GM23338 (cell line): Measurements from ENCODE around the gene LPAR1. TPM values are rescaled to one million over a fixed set of nuclear protein-coding genes. Genes with fewer than 3 reads are reported as not detected.

ENCODE experiments used
- ATAC-seq: fragments of 200-7000 bp; cut with Tn5 transposase; 3 replicates; pipeline ENCODE4 v1.9.1; 2020
- DNase-seq: peaks from one replicate; pipeline ENCODE4 v3.0.0-alpha.2; 2015; ENCODE audit warnings: low spot score
- H2AFZ ChIP-seq: fragments of 200-600 bp; sonication (generic); 2 replicates; pipeline ENCODE4 v1.8.0; 2016; ENCODE audit warnings: antibody characterized with exemption, mild to moderate bottlenecking, moderate library complexity
- H3F3A ChIP-seq: fragments of 200-600 bp; sonication (generic); replicated peaks from 2 replicates; pipeline ENCODE4 v1.8.0; 2017; ENCODE audit warnings: antibody characterized with exemption, mixed run types, low read depth
- H3K27ac ChIP-seq: fragments of 200-600 bp; sonication (generic); 2 replicates; pipeline ENCODE4 v1.6.1; 2016; ENCODE audit warnings: low read depth
- H3K27me3 ChIP-seq: fragments of 200-600 bp; sonication (generic); 2 replicates; pipeline ENCODE4 v1.8.0; 2016; ENCODE audit warnings: mild to moderate bottlenecking, mixed run types, moderate library complexity; ENCODE audit not compliant: insufficient read depth
- H3K36me3 ChIP-seq: fragments of 200-600 bp; sonication (generic); 2 replicates; pipeline ENCODE4 v1.8.0; 2016; ENCODE audit warnings: mild to moderate bottlenecking; ENCODE audit not compliant: insufficient read depth
- H3K4me1 ChIP-seq: fragments of 200-600 bp; sonication (generic); 2 replicates; pipeline ENCODE4 v1.8.0; 2016; ENCODE audit warnings: mild to moderate bottlenecking, moderate library complexity; ENCODE audit not compliant: insufficient read depth
- H3K4me2 ChIP-seq: fragments of 200-600 bp; sonication (generic); 2 replicates; pipeline ENCODE4 v1.7.1; 2017; ENCODE audit warnings: mixed run types
- H3K4me3 ChIP-seq: fragments of 200-600 bp; sonication (generic); 2 replicates; pipeline ENCODE4 v1.6.1; 2016; ENCODE audit warnings: mixed run types
- H3K79me2 ChIP-seq: fragments of 200-600 bp; sonication (generic); replicated peaks from 2 replicates; pipeline ENCODE4 v1.8.0; 2017; ENCODE audit warnings: mild to moderate bottlenecking; ENCODE audit not compliant: insufficient read depth
- H3K9me2 ChIP-seq: fragments of 200-600 bp; sonication (generic); 2 replicates; pipeline ENCODE4 v1.8.0; 2017; ENCODE audit not compliant: insufficient read depth
- H4K20me1 ChIP-seq: fragments of 200-600 bp; sonication (generic); replicated peaks from 2 replicates; pipeline ENCODE4 v1.8.0; 2017; ENCODE audit warnings: mild to moderate bottlenecking; ENCODE audit not compliant: insufficient read depth
- H3K27ac Mint-ChIP-seq: 2 replicates; pipeline ENCODE4 v1.8.0; 2020; ENCODE audit warnings: inconsistent platforms, mild to moderate bottlenecking, moderate library complexity, mixed read lengths
- H3K27me3 Mint-ChIP-seq: 3 replicates; pipeline ENCODE4 v1.8.0; 2022; ENCODE audit warnings: low read depth, mild to moderate bottlenecking, moderate library complexity, mixed read lengths, inconsistent platforms; ENCODE audit not compliant: insufficient read depth, poor library complexity
- H3K36me3 Mint-ChIP-seq: 3 replicates; pipeline ENCODE4 v1.8.0; 2021; ENCODE audit warnings: low read depth, mild to moderate bottlenecking, inconsistent platforms, moderate library complexity, mixed read lengths
- H3K4me1 Mint-ChIP-seq: 3 replicates; pipeline ENCODE4 v1.8.0; 2020; ENCODE audit warnings: mild to moderate bottlenecking, inconsistent platforms, mixed read lengths
- H3K4me3 Mint-ChIP-seq: 3 replicates; pipeline ENCODE4 v1.8.0; 2021; ENCODE audit warnings: moderate library complexity, mild to moderate bottlenecking, inconsistent platforms, mixed read lengths
- H3K9me3 Mint-ChIP-seq: 3 replicates; pipeline ENCODE4 v1.8.0; 2020; ENCODE audit warnings: moderate library complexity, mild to moderate bottlenecking, inconsistent platforms, mixed read lengths
- CREB1 ChIP-seq: fragments of 250-450 bp; sonication (Bioruptor Pico); IDR thresholded peaks from 2 replicates; pipeline ENCODE4 v1.5.0; 2020; ENCODE audit warnings: low read depth, mild to moderate bottlenecking, moderate library complexity
- EZH2 ChIP-seq: fragments of 200-600 bp; sonication (generic); IDR thresholded peaks from one replicate; pipeline ENCODE4 v1.8.0; 2017; ENCODE audit warnings: antibody characterized with exemption, mild to moderate bottlenecking, low read depth; ENCODE audit not compliant: unreplicated experiment
- EZH2phosphoT487 ChIP-seq: fragments of 200-600 bp; sonication (generic); IDR thresholded peaks from one replicate; pipeline ENCODE4 v1.8.1; 2018; ENCODE audit warnings: antibody characterized with exemption; ENCODE audit not compliant: unreplicated experiment
- JUNB ChIP-seq: IDR thresholded peaks from one replicate; pipeline ENCODE4 v1.6.1; 2016; ENCODE audit warnings: antibody characterized with exemption; ENCODE audit not compliant: unreplicated experiment
- POLR2AphosphoS5 ChIP-seq: IDR thresholded peaks from 2 replicates; pipeline ENCODE4 v1.6.1; 2016; ENCODE audit warnings: antibody characterized with exemption, low read depth
- STAT1 ChIP-seq: IDR thresholded peaks from one replicate; pipeline ENCODE4 v1.6.1; 2016; ENCODE audit warnings: antibody characterized with exemption; ENCODE audit not compliant: unreplicated experiment
- ZNF331 ChIP-seq: fragments of 250-450 bp; sonication (Bioruptor Pico); IDR thresholded peaks from 2 replicates; pipeline ENCODE4 v1.5.0; 2020; ENCODE audit warnings: low read depth, mild to moderate bottlenecking, moderate library complexity
- polyA plus RNA-seq: library from polyadenylated mRNA; unstranded; fragments of >200 nt; fragmentation: Nextera tagmentation; extraction: Ambion mirVana; gene quantifications from 2 replicates; pipeline ENCODE4 v1.2.1, GENCODE V29; 2016
- total RNA-seq: library from RNA; depleted of rRNA; stranded (reverse); fragments of >200 nt; shearing (Covaris generic); gene quantifications from 2 replicates; pipeline ENCODE4 v1.2.3, GENCODE V29; 2014
- TF ChIP-seq, protein P1 (sequence below): IDR thresholded peaks from one replicate; pipeline ENCODE4 v1.6.1; 2018; ENCODE audit warnings: antibody characterized with exemption; ENCODE audit not compliant: unreplicated experiment

LPAR1 gene
- total and polyA plus RNA-seq, 2 experiments from 2014 or later = 1.0 to 3.8 TPM

DNA sequence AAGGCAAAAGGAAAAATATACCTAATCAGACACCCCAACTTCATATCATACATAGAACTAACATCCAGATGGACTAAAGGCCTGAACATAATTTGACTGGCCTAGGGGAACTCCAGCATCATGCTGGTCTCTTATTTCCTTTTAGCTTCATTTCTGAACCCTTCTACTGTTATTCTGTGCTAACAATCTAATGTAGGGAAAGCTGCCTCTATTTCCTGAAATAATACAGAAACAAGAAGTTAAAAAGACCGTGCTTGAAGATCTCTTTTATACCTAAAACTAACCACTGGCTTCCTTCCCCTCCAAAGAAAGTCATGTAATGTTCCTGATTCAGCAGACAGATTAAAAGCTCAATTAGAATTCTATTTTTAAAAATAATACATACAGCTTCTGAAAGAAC is 36.7 kb downstream of the LPAR1 start (continued):
- TF ChIP-seq CREB1 (CRISPR knock-in tag) (no peak), JUNB (no peak), ZNF331 (CRISPR knock-in tag) (no peak), EZH2phosphoT487 (no peak)

DNA sequence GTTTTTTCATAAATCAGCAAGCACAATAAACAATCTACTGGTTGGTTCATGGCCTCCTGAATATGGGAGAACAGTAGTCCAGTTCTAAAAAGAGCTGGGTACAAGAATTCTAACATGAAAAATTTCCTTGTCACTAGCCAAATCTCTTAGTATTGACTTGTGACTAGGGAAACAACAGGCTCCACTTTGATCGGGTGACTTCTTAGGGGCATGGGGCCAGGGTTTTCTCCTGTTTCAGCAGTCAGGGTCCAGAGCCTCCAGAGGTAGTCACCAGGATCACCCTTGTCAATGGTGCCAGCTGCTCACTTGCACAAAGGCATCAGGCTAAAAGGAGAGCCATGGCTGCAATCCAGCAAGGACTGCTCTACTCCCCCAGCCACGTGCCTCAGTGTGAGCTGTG is 38.1 kb downstream of the LPAR1 start:
- no peak for DNase-seq
- no peak overlapping the region for H3K27ac Mint-ChIP-seq
- H3K4me1 ChIP-seq = peaks cover 9% of the 10 kb centered on the region; the same call in 1 of the 2 replicates
- no peak overlapping the region for H3K4me3 Mint-ChIP-seq
- H3K9me3 Mint-ChIP-seq = no peaks in the 10 kb centered on the region; the same call in 2 of the 3 replicates
- H3K4me1 Mint-ChIP-seq = peaks cover 7% of the 10 kb centered on the region; the same call in 1 of the 3 replicates
- no peaks in the 10 kb centered on the region for H3K27me3 ChIP-seq
- no peak for TF ChIP-seq POLR2AphosphoS5
- TF ChIP-seq EZH2phosphoT487 = no peak
- TF ChIP-seq CREB1 (CRISPR knock-in tag) = no peak
- TF ChIP-seq, protein P1, sequence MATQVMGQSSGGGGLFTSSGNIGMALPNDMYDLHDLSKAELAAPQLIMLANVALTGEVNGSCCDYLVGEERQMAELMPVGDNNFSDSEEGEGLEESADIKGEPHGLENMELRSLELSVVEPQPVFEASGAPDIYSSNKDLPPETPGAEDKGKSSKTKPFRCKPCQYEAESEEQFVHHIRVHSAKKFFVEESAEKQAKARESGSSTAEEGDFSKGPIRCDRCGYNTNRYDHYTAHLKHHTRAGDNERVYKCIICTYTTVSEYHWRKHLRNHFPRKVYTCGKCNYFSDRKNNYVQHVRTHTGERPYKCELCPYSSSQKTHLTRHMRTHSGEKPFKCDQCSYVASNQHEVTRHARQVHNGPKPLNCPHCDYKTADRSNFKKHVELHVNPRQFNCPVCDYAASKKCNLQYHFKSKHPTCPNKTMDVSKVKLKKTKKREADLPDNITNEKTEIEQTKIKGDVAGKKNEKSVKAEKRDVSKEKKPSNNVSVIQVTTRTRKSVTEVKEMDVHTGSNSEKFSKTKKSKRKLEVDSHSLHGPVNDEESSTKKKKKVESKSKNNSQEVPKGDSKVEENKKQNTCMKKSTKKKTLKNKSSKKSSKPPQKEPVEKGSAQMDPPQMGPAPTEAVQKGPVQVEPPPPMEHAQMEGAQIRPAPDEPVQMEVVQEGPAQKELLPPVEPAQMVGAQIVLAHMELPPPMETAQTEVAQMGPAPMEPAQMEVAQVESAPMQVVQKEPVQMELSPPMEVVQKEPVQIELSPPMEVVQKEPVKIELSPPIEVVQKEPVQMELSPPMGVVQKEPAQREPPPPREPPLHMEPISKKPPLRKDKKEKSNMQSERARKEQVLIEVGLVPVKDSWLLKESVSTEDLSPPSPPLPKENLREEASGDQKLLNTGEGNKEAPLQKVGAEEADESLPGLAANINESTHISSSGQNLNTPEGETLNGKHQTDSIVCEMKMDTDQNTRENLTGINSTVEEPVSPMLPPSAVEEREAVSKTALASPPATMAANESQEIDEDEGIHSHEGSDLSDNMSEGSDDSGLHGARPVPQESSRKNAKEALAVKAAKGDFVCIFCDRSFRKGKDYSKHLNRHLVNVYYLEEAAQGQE = no peak
- TF ChIP-seq EZH2 = no peak
- no peak for TF ChIP-seq STAT1
- H3K36me3 ChIP-seq = no peaks in the 10 kb centered on the region
- no peaks in the 10 kb centered on the region for H4K20me1 ChIP-seq
- no peaks in the 10 kb centered on the region; the same call in 1 of the 2 replicates for H3K9me2 ChIP-seq
- no peaks in the 10 kb centered on the region for H3K27me3 Mint-ChIP-seq
- no peaks in the 10 kb centered on the region for H3K79me2 ChIP-seq
- H3K27ac ChIP-seq = no peak overlapping the region
- ATAC-seq = no peak
- no peak overlapping the region for H3K4me2 ChIP-seq
- no peak overlapping the region for H2AFZ ChIP-seq
- no peaks in the 10 kb centered on the region for H3F3A ChIP-seq
- H3K36me3 Mint-ChIP-seq = no peaks in the 10 kb centered on the region
- no peak overlapping the region for H3K4me3 ChIP-seq

DNA sequence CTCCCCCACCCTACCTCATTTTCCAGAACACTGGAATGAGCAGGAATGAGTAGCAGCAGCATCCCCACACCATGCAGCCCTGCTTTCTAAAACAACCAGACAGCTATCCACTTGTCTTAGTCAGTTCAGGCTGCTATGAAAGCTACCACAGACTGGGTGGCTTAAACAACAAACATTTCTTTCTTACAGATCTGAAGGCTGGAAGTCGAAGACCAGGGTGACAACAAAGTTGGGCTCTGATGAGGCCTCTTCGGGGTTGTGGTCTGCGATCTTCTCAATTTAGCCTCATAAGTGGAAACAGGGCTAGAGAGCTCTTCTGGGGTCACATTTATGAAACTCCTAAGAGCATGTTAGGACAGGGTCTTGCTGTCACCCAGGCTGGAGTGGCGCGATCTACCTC is 38.9 kb downstream of the LPAR1 start:
- no peaks in the 10 kb centered on the region for H4K20me1 ChIP-seq
- H3K4me2 ChIP-seq = no peak overlapping the region
- Mint-ChIP-seq H3K27ac (no peak overlapping the region), H3K9me3 (no peaks in the 10 kb centered on the region; the same call in 2 of the 3 replicates), H3K36me3 (no peaks in the 10 kb centered on the region), H3K27me3 (no peaks in the 10 kb centered on the region), H3K4me1 (peaks cover 7% of the 10 kb centered on the region; the same call in 1 of the 3 replicates), H3K4me3 (no peak overlapping the region)
- H3K4me1 ChIP-seq = peaks cover 13% of the 10 kb centered on the region; the same call in 1 of the 2 replicates
- H2AFZ ChIP-seq = no peak overlapping the region
- H3K4me3 ChIP-seq = no peak overlapping the region
- no peak overlapping the region for H3K27ac ChIP-seq
- no peak for TF ChIP-seq CREB1 (CRISPR knock-in tag)
- ATAC-seq (no peak), DNase-seq (no peak)
- H3F3A ChIP-seq = no peaks in the 10 kb centered on the region
- no peaks in the 10 kb centered on the region; the same call in 1 of the 2 replicates for H3K9me2 ChIP-seq
- no peaks in the 10 kb centered on the region for H3K79me2 ChIP-seq
- no peaks in the 10 kb centered on the region for H3K27me3 ChIP-seq
- H3K36me3 ChIP-seq = no peaks in the 10 kb centered on the region
